ENCODE measurements around the gene ZP1.
"Not testable (repeated sequence)": the region's sequence is repeated elsewhere in the genome, so short reads cannot be mapped to it uniquely, and the experiment has no call there.

ZP1 gene

DNA sequence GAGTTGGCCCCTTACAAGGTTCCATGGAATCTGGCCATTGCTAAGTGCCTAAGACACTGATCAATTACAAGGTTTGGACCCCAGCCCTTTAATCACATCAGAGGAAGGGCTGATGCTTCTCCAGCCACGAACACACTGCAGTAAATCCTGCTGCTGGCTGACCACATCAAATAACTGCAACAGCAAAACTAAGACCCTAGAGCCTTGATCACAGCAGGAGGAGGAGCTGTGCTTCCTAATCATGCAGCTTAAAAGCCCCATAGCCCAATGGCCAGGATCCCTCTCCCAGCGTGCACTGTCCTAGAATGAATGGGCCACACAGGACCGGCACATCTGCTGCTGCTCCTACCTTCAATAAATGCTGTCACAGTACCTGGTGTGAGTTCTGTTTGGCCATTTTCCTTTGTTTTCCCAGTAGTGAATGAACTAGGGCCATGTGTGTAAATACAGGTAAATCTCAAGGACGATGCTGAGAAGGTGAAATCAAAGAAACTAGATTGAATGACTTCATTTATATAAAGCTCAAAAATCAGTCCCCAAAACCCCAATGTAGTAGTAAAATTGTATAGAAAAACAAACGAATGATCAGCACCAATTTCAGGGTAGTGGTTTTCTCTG is 12.7 kb downstream of the ZP1 start:
- DNase-seq = no peak

DNA sequence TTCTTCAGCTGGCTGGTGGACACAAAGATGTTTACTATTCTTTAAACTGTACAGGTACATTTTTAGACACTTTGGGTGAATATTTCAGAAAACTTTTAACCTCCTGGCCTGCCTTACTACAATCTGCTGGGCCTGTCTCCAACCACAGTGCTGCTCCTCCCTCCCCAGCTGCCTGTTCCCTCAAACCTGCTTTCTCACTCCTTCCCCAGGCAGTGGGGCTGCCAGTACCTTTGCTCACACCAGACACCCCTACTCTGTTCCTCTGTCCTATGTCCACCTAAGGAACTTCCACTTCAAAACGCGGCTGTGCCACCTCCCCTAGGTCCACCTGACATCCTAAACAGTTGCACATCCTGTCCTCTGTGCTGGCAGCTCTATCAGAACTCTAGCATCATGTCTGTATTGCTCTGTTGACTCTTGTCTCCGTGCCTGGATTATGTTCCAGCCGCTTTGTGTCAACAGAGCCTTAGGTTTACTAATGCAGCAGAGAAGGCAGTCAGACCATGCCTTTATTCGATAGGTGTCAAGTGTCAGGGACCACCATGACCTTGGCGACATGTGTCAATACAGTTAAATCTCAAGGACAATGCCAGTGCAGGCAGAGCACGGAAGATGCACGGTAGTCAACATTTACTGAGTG is 13.4 kb downstream of the ZP1 start:
- no peak for DNase-seq

DNA sequence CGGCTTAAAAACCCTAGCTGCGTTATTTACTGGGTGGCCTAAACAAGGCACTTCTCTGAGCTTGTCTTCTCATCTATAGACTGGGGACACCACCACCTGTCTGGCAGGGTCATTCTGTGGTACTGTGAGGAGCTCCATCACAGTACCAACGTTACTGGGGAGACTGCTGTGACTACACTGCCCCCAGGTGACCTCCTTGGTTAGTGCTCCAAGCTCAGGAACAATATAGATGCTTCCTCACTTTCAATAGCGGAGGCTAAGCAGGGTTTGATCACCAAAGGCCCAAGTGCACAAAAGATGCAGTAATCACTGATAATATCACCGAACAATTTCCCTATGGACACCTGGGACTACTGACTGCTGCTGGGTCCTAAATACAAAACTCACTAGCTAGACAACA is 20.2 kb downstream of the ZP1 start:
- no peak for DNase-seq

DNA sequence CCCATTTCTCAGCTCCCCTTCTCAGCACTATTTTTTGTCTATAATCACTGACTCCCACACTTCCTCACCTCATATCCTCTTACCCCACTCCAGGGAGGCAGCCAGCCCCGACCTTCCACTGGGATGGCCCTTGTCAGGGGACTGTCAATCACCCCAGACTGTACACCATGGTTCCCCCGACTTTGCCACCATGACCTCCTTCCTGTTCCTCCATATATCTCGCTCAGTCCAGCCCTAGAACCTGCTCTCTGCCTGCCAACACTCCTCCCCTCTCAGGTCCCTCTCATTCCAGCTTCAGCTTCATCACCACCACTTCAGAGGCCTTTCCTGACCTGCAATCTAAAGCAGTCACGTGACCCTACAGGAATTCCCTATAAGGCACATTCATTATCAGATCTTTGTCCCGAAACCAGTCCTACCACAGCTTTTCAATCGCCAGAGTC is 22.5 kb downstream of the ZP1 start:
- no peak for DNase-seq

DNA sequence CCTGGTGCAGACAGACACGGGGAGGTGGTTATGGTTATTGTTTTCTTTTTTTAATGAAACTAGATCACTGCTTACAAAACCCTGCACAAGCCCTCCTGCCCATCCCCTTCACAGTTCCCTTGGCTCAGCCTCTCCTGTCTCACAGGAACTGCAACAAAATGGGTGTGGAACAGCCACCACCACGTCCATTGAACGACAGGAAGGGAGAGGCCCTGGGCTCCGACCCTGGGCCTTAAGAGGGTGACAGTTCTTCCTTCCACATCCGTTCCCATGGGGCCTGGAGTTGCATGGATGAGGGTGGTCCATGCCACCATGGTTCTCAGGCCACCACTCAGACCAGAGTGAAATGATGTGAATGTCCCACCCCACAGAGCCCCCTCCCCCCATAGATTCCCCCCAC is 23.4 kb downstream of the ZP1 start:
- no peak for DNase-seq

DNA sequence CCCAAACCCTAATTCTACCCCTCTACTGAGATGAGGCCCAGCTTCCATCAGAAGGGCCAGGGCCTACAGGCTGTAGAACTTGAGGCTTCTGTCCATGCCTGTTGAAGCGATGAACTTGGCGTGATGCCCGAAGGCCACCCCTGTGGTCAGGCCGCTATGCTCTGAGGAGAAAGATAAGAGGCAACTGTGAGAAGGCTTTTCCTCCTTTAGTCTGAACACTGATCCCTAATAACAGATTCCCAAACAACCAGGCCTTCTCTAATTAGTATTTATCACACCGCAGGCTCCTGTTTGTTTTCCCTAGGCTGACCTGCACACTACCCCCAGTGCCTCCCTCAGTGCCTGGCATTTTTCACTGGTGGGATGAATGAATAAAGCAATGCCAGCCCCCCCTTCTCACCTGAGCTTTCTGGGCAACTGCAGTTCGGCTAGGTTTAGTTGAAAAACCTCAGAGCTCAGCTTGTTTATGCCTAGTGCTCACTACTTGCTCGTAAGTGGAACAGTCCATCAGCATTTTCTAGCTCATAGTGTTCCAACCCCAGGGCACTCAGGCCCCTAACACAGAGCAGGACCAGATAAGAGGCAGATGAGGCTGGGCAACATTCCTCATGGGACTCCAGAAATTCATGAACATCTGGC is 23.9 kb downstream of the ZP1 start:
- no peak for DNase-seq

DNA sequence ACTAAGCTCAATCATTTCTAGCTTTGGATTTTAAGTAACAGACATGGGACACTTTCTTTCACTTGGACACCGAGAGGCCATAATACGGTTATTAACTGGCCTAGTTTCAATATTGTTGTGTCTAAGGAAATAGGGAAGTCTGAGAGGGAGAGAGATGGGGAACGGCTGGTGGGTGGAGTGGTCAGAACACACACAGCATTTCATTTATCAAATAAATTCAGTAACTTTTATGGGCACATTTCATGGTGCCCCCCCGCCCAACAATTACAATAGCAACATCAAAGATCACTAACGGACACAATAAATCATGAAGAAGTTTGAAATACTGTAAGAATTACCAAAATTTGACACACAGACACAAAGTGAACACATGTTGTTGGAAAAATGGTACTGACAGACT is 28.3 kb downstream of the ZP1 start:
- DNase-seq = no peak

DNA sequence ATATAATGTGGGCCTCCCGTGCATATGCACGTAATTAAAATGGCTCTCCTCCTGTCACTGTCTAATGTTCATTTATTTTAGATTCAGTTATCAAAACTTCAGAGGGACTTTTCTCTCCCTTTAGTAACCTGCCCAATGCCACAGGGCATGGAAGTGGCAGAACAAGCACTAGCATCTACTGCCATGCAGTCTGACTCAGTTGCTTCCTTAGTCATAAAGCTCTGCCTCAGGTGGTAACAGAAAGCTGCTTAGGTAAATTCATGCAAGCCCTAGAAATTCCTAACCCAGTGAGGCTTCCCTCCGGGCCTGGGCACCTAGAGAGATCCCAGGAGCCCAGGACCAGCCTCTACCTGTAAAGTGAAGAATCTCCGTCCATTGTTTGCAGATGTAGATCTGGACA is 30.2 kb downstream of the ZP1 start:
- DNase-seq = no peak

DNA sequence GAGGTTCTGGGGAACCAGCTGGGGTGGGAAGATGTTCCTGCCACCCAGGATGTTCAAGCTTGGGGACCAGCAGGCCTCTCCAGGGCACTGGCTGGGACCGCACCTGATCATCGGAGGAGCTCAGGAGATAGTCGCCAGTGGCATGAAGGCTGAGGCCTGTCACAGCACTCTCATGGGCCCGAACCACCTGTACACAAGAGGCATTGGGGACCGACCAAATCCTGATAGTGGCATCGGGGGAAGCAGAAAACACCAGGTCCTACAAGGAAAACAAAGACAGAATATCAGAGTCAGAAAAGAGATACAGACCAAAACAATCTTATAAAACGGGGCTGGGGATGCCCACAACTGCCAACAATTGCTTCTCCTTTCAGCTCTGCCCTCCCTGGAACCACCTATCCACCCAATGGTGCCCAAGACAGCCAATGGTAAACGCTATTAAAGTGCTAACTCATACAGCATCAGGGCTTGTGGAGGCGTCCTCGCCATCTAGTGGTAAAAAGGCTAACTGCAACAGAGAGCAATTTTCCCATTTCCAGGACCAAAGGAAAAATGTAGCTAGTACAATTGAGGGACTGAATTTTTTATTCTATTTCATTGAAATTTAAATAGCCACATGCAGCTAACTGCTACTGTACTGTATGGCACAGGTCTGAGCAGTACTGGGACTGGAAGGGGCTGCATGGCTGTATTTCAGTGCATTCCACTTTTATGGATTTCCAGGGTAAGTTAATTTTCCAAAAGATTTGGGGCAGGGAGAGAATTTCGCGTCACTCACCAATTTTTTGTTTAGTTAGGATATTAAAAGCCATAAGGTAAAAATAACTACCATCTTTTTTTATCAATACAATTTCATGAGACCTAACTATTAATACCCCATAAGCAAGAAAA is 31.9 kb downstream of the ZP1 start:
- no peak for DNase-seq

DNA sequence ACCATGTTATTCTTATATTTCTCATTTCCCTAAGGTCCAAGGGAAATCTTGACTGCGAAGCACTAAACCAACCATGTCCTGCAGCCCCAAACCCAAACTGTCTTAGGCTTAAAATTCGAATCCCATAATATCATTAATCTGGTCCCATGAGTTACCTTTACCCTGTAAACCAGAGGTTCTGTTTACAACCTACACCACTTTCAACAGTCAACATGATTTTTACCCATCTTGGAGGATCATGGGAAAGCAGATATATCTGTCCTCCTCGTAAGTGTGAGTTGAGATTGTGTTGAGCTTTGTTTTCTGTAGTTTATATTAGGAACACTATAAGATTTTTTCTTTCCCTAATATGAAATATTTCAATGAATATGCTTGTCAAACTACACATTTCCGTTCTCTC is 32.6 kb downstream of the ZP1 start:
- DNase-seq = no peak

DNA sequence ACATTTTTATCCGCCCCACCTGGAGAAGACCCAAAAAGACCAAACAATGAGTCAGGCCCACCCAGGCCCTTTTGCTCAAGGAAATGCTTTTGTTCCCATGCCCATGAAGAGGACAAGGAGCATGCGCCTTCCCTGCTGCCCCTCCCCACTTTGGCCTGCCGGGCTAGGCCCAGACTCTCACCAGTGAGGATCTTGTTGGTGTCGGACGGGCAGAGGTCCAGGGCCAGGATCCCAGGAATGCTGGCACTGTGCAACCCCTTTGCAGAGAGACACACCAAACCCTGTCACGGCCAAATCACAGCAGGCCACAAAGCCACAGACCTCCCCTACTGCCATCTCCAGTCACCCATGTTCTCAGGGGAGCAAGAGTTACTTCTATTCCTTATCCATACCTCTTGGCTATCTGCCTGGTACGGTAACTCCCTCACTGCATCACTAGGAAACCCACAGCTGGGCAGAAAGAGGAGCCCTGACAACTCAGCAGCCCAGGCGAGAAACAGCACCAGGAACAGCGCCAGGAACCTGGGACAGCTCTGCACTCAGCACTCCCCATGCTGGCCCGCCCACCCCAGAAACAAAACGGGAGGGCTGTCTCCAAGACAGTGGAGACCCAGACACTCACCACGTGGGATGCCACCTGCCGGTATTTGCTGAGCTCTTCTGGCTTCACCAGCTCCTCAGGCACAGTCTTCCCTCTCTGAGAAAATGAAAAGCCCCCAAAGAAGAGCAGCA is 33.5 kb downstream of the ZP1 start:
- no peak for DNase-seq

DNA sequence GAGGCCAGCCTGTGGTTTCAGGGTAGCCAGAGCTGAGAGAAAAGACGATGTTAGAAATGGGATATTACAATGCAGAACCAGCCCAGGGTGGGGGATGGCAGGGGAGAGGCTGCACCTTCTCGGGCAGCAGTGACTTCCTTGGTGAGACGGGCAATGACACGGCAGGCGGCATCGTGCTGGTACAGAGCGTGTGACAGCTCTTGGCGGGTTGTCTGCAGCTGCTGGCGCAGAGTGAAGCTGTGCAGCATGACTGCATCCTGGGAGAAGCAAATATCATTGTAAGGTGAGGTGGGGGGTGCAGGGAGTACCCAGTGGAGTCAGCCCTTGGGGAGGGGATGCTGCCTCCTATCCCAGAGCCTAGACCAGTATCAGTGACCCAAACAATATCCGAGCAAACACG is 35.3 kb downstream of the ZP1 start:
- no peak for DNase-seq

DNA sequence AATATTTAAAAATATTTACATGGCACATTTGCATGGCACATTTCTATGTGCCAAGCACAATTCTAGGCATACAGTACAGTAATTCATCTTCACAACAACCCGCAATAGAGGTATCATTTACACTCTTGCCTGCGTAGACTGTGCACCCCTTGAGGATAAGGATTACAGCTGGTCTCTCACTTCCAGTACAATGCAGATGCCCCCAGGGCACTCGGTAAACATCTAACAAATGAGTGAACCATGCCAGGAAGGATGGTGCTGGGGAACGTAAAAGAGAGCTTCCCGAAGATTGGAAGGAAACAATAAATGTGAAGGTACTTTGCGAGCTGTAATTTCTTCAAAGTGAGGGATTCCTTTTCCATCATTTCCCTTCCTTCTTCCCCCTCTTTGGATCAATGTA is 37.7 kb downstream of the ZP1 start:
- DNase-seq = no peak

DNA sequence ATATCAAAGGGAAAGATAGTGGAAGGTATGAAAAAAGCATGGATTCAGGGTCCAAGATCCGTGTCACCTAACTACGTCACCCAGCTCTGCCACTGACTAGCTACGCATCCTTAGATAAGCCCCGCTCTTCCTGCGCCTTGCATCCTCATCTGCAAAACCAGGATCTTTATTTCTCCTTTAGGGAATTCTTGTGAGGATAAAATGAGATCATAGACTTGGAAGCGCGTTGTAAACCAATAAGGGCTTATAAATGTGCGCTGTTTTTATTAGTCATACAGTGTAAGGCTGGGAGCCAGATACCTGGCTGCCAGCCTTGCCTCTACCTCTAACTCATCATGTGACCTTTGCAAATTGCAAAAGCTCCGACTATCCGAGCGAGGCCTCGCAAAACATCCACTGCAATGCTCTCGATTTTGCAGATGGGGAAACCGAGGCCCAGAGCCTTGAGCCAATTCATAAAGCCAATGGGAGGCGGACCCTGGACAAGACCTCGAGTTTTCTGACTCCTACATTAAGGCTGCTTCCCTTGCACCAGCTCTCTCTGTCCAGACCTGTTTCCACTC is 38.3 kb downstream of the ZP1 start:
- DNase-seq = no peak

DNA sequence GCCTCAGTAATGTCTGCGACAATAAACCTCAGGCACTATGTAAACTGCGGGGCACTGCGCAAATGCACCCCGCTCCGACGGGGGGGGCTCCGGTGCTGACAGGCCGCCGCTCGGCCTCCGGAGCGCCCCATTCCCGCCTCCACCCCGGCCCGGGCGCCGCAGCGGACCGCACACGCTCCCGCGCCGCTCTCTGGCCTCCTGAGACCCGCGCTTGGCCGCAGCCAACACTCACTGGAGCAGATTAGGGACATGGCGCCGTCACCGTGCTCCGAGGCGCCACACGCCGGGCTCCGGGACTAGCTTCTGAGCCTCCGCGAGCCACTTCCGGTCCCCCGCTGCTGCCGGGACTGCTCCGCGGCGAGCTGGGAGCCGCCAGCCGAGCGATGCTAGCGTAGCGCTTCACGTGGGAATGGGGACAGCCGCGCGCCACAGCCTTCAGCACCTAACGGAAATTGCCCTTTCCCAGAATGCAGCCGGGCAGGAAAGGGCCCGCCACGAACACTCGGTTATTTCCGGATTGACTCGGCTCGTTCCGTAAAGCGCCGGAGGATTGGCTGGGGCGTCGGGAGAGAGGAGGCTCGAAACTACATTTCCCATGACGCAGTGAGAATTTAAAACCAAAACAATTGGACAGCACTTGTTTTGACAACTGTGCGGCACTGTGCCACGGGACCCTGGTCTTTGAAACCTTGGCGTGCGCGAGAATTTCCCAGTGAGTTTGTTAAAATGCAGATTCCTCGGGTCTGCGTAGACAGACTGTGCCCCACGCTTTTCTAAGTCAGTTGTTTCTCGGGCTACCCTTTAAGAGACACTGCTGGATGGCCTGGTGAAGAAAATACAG is 39.0 kb downstream of the ZP1 start, which contains the start of gene PRPF19:
PRPF19 (minus strand) TSS at position 454 of the 841 bp plus-strand sequence; CDS start at position 251, 203 bp downstream.
- peak; percentile 90 to 99 (median 94) for DNase-seq

DNA sequence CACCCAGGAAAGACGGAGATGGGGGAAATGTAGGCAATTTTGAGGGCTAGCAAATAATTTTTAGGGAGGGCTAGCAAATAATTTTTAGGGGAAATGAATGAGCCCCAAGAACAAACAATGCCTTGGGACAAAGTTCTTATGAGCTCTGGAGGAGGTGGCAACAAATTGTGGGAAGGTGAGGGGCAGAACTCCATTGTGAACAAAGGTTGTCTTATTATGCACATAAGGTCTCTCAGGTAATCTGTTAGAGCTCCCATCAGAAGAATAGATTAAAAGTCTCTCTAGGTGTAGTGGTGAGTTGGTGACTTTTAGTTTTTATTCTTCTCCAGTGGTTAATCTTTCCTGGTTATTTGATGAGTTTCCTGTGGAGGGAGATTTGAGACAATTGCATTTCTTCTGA is 41.5 kb downstream of the ZP1 start:
- DNase-seq = no peak

DNA sequence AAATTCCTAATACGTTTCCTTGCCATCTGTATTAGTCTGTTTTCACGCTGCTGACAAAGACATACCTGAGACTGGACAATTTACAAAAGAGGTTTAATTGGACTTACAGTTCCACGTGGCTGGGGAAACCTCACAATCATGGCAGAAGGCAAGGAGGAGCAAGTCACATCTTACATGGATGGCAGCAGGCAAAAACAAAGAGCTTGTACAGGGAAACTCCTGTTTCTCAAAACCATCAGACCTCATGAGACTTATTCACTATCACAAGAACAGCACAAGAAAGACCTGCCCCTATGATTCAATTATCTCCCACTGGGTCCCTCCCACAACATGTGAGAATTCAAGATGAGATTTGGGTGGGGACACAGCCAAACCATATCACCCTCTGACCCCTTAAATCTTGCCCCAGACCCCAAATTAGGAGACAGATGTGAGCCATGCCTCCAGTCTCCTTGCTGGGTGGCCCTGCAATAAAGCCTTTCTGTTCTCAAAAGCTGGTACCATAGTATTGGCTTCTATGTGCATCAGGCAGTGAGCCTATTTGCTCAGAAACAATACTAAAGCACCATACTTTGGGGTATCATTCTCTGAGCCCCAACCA is 42.4 kb downstream of the ZP1 start:
- not testable (repeated sequence) for DNase-seq

DNA sequence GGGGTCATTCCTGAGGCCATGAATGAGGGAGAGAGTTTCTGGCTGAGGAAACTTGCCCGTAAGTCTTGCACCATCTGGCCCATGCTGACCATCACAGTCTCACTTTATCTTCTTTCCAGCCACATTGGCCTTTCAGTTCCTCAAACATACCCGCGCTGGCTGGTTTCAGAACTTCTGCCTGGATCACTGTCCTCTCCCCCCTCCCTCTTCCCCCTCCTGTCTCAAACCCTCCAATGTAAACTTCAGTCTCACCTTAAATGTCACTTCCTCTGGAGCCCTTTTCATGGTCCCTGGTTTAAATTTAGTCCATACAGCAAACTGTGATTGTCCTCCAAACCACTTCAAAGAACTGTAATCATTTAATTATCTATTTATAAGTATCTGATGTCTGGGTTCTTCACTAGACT is 42.9 kb downstream of the ZP1 start:
- DNase-seq = no peak

DNA sequence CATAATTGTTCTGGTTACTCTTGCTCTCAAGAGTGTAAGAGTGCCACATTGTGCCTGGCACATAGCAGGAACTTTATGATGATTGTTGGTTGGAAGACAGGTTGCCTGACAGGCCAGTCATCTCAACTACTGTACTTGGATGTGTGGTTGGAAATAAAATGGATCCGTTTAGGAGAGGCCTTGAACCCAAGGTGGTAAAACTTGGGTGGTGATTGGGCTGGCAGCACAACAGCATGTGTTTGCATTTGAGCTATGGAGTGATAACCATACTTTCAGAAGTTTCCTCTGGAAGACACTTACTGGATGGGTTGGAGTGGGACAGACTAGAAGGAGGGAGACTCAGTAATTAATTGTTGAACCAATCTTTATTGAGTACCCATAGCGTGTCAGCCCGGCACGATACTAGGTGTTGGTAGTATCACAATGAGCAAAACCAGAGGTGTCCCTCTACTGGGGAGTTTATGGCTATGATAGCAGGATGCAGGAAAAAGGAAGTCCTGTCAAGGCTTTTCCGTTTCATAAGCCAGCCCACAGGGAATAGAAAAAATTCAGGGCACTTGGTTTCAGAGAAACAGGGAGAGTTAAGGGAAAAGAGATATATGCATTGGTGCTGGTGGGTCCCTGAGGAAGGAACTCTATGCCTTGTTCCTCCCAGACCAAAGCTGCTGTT is 43.5 kb downstream of the ZP1 start:
- no peak for DNase-seq

DNA sequence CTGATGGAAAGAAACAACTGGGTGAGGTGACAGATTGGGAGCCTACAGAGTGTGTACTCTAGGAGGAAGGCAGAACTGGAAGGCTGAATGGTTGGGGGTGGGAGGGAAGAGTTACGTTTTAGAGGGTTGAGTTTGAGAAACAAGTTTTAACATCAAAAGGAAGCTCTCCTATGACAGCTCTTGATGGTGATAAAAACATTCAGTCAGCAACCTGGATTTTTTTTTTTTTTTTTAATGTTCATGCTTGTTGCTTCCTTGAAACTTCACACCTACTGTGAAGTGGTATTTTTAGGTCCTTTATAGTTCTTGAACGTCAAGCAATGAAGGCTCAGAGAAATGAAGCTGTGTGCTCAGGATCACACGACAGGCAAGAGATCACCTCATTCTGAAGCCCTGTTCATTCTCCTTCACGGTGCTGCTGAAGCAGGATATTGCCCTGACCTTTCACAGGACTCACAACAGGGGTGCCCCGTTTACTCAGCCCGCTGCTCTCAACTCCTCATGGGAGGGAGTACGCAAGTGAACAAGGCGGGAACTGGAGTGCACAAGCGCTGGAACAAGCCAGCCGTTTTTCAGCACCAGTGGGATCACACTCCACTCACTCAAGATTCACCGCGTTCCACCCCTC is 45.0 kb downstream of the ZP1 start:
- DNase-seq = no peak
